HepG2 (cell line): ENCODE results near the gene NCOA6. TPM values are rescaled to one million over a fixed set of nuclear protein-coding genes. Genes with fewer than 3 reads are reported as not detected.

ENCODE experiments used
- ATAC-seq: fragments of 200-7000 bp; cut with Tn5 transposase; 3 replicates; pipeline ENCODE4 v1.9.1; 2020; ENCODE audit warnings: mild to moderate bottlenecking, moderate library complexity
- BruUV-seq: library from RNA; stranded (reverse); fragments of 400-500 nt; replicated peaks from 2 replicates; lab custom pipeline; 2021; lab: Mats Ljungman, UMichigan
- CTCF ChIA-PET: fragments of 300-600 bp; formaldehyde crosslinking; extraction: SDS; loops from one replicate; lab custom pipeline; 2021; ENCODE audit warnings: low total read pairs, inconsistent platforms, low intra/inter-chr PET ratio; lab: Yijun Ruan, JAX
- POLR2A ChIA-PET: fragments of 350-600 bp; sonication (Branson Sonifier 250); formaldehyde crosslinking; loops from one replicate; lab custom pipeline; 2020; ENCODE audit warnings: antibody characterized with exemption, inconsistent platforms; lab: Yijun Ruan, JAX
- DNase-seq: peaks from one replicate; pipeline ENCODE4 v3.0.0-alpha.2; 2015; ENCODE audit warnings: low spot score
- FAIRE-seq: peaks from 3 replicates; lab custom pipeline; 2011; peaks lifted over from hg19 to GRCh38; lab: Jason Lieb, UNC
- H2AFZ ChIP-seq: one replicate; pipeline ENCODE4 v1.6.1; 2011; ENCODE audit warnings: low read length, inconsistent platforms
- H3K27ac ChIP-seq: fragments of 300-600 bp; 3 replicates; pipeline ENCODE4 v1.8.0; 2011; ENCODE audit warnings: mixed run types, mild to moderate bottlenecking, mixed read lengths, low read length, inconsistent platforms; ENCODE audit not compliant: insufficient read depth; ENCODE audit errors: extremely low read length
- H3K27me3 ChIP-seq, 2 experiments: fragments of 200-600 bp in 1 of 2; 2 replicates in 1 of 2; 3 replicates in 1 of 2; pipeline versions ENCODE4 v1.6.0 to v1.8.0; 2011; ENCODE audit warnings: low read length in 2 of 2, mild to moderate bottlenecking in 2 of 2, moderate library complexity in 2 of 2, inconsistent platforms in 1 of 2; ENCODE audit not compliant: insufficient read depth in 2 of 2, control insufficient read depth in 1 of 2
- H3K36me3 ChIP-seq, 2 experiments: fragments of 200-600 bp in 1 of 2; replicated peaks in 1 of 2; 2 replicates in 1 of 2; 3 replicates in 1 of 2; pipeline versions ENCODE4 v1.5.1 to v1.8.0; 2011; ENCODE audit warnings: low read length in 2 of 2, inconsistent platforms in 1 of 2; ENCODE audit not compliant: insufficient read depth in 2 of 2, control insufficient read depth in 1 of 2
- H3K4me1 ChIP-seq: 2 replicates; pipeline ENCODE4 v1.5.1; 2012; ENCODE audit warnings: low read length, inconsistent platforms; ENCODE audit not compliant: insufficient read depth
- H3K4me2 ChIP-seq: 2 replicates; pipeline ENCODE4 v1.6.0; 2011; ENCODE audit warnings: low read depth, low read length, inconsistent platforms
- H3K4me3 ChIP-seq, 3 experiments: fragments of 200-600 bp in 1 of 3; sonication (generic), shearing (Covaris generic) in 1 of 3; replicated peaks in 1 of 3; 2 replicates each; pipeline ENCODE4 v1.5.1; 2011 to 2016; ENCODE audit warnings: low read length in 3 of 3, inconsistent platforms in 2 of 3, low read depth in 2 of 3, mild to moderate bottlenecking in 2 of 3, control low read depth in 1 of 3, mixed read lengths in 1 of 3; ENCODE audit not compliant: insufficient read depth in 1 of 3
- H3K79me2 ChIP-seq: one replicate; pipeline ENCODE4 v1.6.1; 2011; ENCODE audit warnings: low read length, inconsistent platforms; ENCODE audit not compliant: insufficient read depth
- H3K9ac ChIP-seq: 2 replicates; pipeline ENCODE4 v1.6.0; 2011; ENCODE audit warnings: mild to moderate bottlenecking, low read depth, low read length, inconsistent platforms; ENCODE audit not compliant: insufficient read depth
- H3K9me3 ChIP-seq: 2 replicates; pipeline ENCODE4 v1.5.1; 2012; ENCODE audit warnings: mild to moderate bottlenecking, low read length
- H4K20me1 ChIP-seq: 2 replicates; pipeline ENCODE4 v1.6.0; 2011; ENCODE audit warnings: inconsistent platforms, mild to moderate bottlenecking, low read length, moderate library complexity; ENCODE audit not compliant: insufficient read depth
- ARID2 ChIP-seq: sonication (generic); formaldehyde crosslinking; IDR thresholded peaks from 2 replicates; pipeline ENCODE4 v1.8.1; 2022; ENCODE audit warnings: mild to moderate bottlenecking, missing genetic modification reagents, borderline replicate concordance
- CCDC6 ChIP-seq: sonication (generic); formaldehyde crosslinking; IDR thresholded peaks from 2 replicates; pipeline ENCODE4 v1.8.1; 2022; ENCODE audit warnings: mild to moderate bottlenecking, missing genetic modification reagents, moderate library complexity
- MAZ ChIP-seq, 2 experiments: sonication (generic) in 1 of 2; formaldehyde crosslinking in 1 of 2; IDR thresholded peaks; 2 replicates each; pipeline versions ENCODE4 v1.5.0 to v1.6.1; 2012 to 2020; ENCODE audit warnings: low read depth in 2 of 2, mild to moderate bottlenecking in 2 of 2, borderline replicate concordance in 1 of 2, improper control_type of control experiment in 1 of 2, low read length in 1 of 2, missing genetic modification reagents in 1 of 2, moderate library complexity in 1 of 2
- ONECUT2 ChIP-seq: sonication (generic); formaldehyde crosslinking; IDR thresholded peaks from 2 replicates; pipeline ENCODE4 v1.4.0; 2020; ENCODE audit warnings: missing genetic modification reagents
- POLR2G ChIP-seq: fragments of 200-400 bp; formaldehyde crosslinking; IDR thresholded peaks from 2 replicates; pipeline ENCODE4 v1.6.1; 2018; ENCODE audit warnings: mild to moderate bottlenecking, low read depth, low read length, moderate library complexity
- RFXAP ChIP-seq: sonication (generic); formaldehyde crosslinking; IDR thresholded peaks from 2 replicates; pipeline ENCODE4 v1.4.0; 2020; ENCODE audit warnings: missing genetic modification reagents, borderline replicate concordance
- RXRA ChIP-seq: sonication (generic); formaldehyde crosslinking; IDR thresholded peaks from 2 replicates; pipeline ENCODE4 v1.5.1; 2020; ENCODE audit warnings: missing genetic modification reagents
- SRSF1 ChIP-seq: fragments of 200-400 bp; formaldehyde crosslinking; optimal IDR thresholded peaks from 2 replicates; pipeline ENCODE3; 2017; ENCODE audit warnings: mild to moderate bottlenecking, low read depth, low read length, moderate library complexity
- SYNCRIP ChIP-seq: fragments of 200-400 bp; formaldehyde crosslinking; IDR thresholded peaks from 2 replicates; pipeline ENCODE4 v1.6.1; 2018; ENCODE audit warnings: mild to moderate bottlenecking, low read depth, low read length; ENCODE audit not compliant: insufficient read depth
- ZBTB38 ChIP-seq: sonication (generic); formaldehyde crosslinking; IDR thresholded peaks from 2 replicates; pipeline ENCODE4 v1.5.1; 2020; ENCODE audit warnings: mild to moderate bottlenecking, missing genetic modification reagents
- ZNF230 ChIP-seq: sonication (generic); formaldehyde crosslinking; IDR thresholded peaks from 2 replicates; pipeline ENCODE4 v1.4.0; 2020; ENCODE audit warnings: mild to moderate bottlenecking, missing genetic modification reagents
- ZNF547 ChIP-seq: sonication (generic); formaldehyde crosslinking; IDR thresholded peaks from 2 replicates; pipeline ENCODE4 v1.5.1; 2020; ENCODE audit warnings: mild to moderate bottlenecking, missing genetic modification reagents
- ZNF558 ChIP-seq: sonication (generic); formaldehyde crosslinking; IDR thresholded peaks from 2 replicates; pipeline ENCODE4 v1.9.0; 2022; ENCODE audit warnings: mild to moderate bottlenecking, missing genetic modification reagents, borderline replicate concordance
- ZNF879 ChIP-seq: sonication (generic); formaldehyde crosslinking; IDR thresholded peaks from 2 replicates; pipeline ENCODE4 v1.8.1; 2023; ENCODE audit warnings: missing genetic modification reagents
- WGBS: methylation state at CpG from one replicate; pipeline ENCODE4 v1.1.6; 2017; ENCODE audit warnings: low lambda C conversion rate; 5-methylcytosine and 5-hydroxymethylcytosine counted together
- in situ Hi-C: cut with HindIII; loops from 2 replicates; pipeline ENCODE4 v1.10.0; 2017; ENCODE audit warnings: low pct_unique_long_range_greater_than_20kb; ENCODE audit not compliant: extremely low pct_ligation_motif_present
- intact Hi-C: fragments of 100-400 bp; cut with micrococcal nuclease; formaldehyde crosslinking; loops from one replicate; pipeline ENCODE4 v1.10.0; 2022; ENCODE audit not compliant: unreplicated experiment
- polyA plus RNA-seq, 8 experiments: library from polyadenylated mRNA; depleted of rRNA in 3 of 8; stranded (reverse) in 7 of 8; unstranded in 1 of 8; fragments of >200 nt; fragmentation: Illumina TruSeq in 4 of 8; extraction: Trizol in 4 of 8; gene quantifications; 2 replicates each; pipeline versions ENCODE4 v1.2.1 to v1.2.3, GENCODE V29; 2011 to 2016; ENCODE audit warnings: low read depth in 4 of 8, missing spikeins in 1 of 8, mixed read lengths in 1 of 8; ENCODE audit not compliant: insufficient read depth in 1 of 8
- total RNA-seq, 5 experiments: library from RNA; depleted of rRNA; stranded (reverse); fragments of >200 nt; fragmentation: Illumina TruSeq; extraction: Trizol; gene quantifications; 2 replicates each; pipeline ENCODE4 v1.2.3, GENCODE V29; 2016; ENCODE audit warnings: low read depth in 1 of 5
- TF ChIP-seq, protein P1 (sequence below): sonication (generic); formaldehyde crosslinking; IDR thresholded peaks from 2 replicates; pipeline ENCODE4 v1.5.1; 2020; ENCODE audit warnings: missing genetic modification reagents, mild to moderate bottlenecking, borderline replicate concordance
- TF ChIP-seq, protein P2 (sequence below), 2 experiments: fragments of 450-650 bp in 1 of 2; sonication (generic) in 1 of 2; formaldehyde crosslinking; IDR thresholded peaks; 2 replicates each; pipeline versions ENCODE4 v1.5.0 to v1.8.0; 2020 to 2022; ENCODE audit warnings: mild to moderate bottlenecking in 1 of 2, missing genetic modification reagents in 1 of 2

NCOA6 gene
- total and polyA plus RNA-seq, 2 of the 13 experiments (the other 11 are each of a cell fraction or from before 2014, with no cell fraction given): 11.2 to 29.3 TPM

DNA sequence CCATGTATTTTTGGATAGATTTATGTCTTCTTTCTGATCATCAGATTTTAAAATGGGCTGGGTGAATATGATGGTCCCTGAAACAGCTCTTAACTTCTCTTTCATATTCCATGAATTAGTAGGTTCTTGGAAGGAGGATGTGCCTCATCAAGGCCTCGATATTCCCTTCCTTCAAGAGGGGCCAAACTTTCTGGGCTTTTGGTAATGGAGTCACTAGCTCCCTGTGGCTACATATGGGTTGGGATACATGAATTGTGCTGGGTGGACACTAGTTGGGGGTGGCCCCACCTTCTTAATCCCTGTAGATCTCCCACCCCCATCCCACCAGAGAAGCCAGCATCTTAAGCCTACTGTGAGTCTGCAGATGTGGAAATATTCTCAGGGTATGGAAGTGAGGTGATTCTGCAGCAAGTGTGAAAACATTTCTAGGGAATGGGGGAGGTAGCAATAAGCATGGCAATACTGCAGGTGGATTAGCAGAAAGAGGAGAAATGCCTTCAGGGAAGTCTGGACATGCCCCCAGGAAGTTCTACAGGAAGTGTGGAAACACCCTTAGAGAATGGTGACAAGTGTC, 119.1 kb downstream of the NCOA6 start (continued):
- TF ChIP-seq ARID2: no peak
- TF ChIP-seq CCDC6: no peak
- no peak for TF ChIP-seq RXRA
- no peak for TF ChIP-seq ZNF558 (CRISPR knock-in tag)
- peak; percentile 82; the same call in 1 of the 2 replicates for TF ChIP-seq ZNF547 (CRISPR knock-in tag)

DNA sequence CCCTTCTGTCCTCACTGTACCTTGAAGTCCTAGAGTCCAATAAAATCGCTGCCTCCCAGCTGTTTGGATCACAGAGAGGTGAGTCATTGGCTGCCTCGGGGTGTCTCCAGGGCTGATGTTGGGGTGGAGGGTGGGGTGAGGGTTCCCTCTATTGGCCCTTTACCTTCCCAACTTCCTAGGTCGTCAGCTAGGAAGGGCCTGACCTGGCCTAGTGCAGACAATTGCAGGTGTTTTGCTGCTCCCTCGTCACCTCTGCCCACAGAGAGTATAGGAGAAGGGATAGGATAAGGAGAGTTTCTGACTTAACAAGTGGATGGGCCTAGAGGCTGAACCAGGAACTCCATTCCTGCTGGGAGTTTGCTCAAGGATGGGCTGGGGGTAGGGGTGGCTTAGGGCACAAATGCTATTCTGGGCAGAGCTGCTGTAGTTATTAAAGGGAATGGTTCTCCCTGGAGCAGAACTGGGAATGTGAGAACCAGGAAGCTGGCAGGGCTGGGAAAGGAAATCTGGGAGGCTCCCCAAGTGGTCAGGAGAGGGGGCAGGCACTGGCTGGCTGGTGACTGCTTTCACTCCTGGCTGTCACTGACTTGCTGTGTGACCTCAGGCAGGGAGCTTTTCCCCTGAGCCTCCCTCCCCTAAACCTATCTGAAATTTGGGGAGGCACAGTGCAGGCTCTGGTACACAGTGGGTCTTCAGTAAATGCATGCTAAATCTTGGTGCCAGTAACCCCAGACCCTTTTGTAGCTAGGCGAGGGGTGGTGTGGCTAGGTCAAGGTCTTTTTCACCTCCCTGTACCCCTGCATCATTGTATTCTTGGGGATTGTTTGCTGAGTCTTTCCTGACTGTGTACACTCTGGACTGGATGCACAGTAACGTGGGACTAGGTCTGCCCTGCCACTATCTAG, 119.8 kb downstream of the NCOA6 start:
- peaks cover 15% of the 10 kb centered on the region for H3K79me2 ChIP-seq
- H2AFZ ChIP-seq: no peak overlapping the region
- H3K4me3 ChIP-seq: peak overlapping the region; percentile 82 to 98 (median 84)
- FAIRE-seq (no peak), DNase-seq (peak; percentile 73), ATAC-seq (peak; percentile 17)
- BruUV-seq: no TSS peak
- no peaks in the 10 kb centered on the region for H4K20me1 ChIP-seq
- H3K9me3 ChIP-seq: no peaks in the 10 kb centered on the region
- peak overlapping the region; percentile 96 for H3K9ac ChIP-seq
- peak overlapping the region; percentile 97 for H3K4me2 ChIP-seq
- in situ Hi-C loops (loop anchor here (10.0 kb wide), 1 partner anchor 401 kb away; the partner anchor contains the start of gene AHCY), intact Hi-C loops (loop anchor here (5.0 to 10.0 kb wide), 3 partner anchors 59 to 168 kb away; no protein-coding TSS in a partner anchor)
- no peaks in the 10 kb centered on the region; a peak in 1 of 5 replicates for H3K27me3 ChIP-seq
- peak overlapping the region; percentile 92 for H3K27ac ChIP-seq
- H3K4me1 ChIP-seq: peaks cover 67% of the 10 kb centered on the region
- H3K36me3 ChIP-seq: no peaks in the 10 kb centered on the region; a peak in 2 of 5 replicates
- whole genome bisulfite sequencing: 6% methylated on average over 6 of the region's 6 CpGs
- CTCF ChIA-PET: no interaction called here
- POLR2A ChIA-PET: interaction anchor here (0.9 to 7.9 kb wide), 11 partner anchors 13 to 189 kb away, joined by 3 to 168 read pairs (median 7); partner anchors contain the start of genes DYNLRB1 and PIGU
- TF ChIP-seq SYNCRIP (no peak), RFXAP (CRISPR knock-in tag) (peak; percentile 69; the same call in 1 of the 2 replicates), ZNF230 (CRISPR knock-in tag) (no peak), ZBTB38 (CRISPR knock-in tag) (peak; percentile 57; the same call in 1 of the 2 replicates), ONECUT2 (no peak), ZNF879 (no peak), POLR2G (peak; percentile 37), SRSF1 (no peak), MAZ (IDR thresholded peaks at IDR 0.05; ENCODE audit: borderline replicate concordance, low read depth, low read length) (no peak), MAZ (CRISPR knock-in tag; IDR thresholded peaks at IDR 0.05; ENCODE audit: low read depth) (0 out of 2 replicates have a peak, but pooled peaks have one; percentile 43)
- TF ChIP-seq, protein P1, sequence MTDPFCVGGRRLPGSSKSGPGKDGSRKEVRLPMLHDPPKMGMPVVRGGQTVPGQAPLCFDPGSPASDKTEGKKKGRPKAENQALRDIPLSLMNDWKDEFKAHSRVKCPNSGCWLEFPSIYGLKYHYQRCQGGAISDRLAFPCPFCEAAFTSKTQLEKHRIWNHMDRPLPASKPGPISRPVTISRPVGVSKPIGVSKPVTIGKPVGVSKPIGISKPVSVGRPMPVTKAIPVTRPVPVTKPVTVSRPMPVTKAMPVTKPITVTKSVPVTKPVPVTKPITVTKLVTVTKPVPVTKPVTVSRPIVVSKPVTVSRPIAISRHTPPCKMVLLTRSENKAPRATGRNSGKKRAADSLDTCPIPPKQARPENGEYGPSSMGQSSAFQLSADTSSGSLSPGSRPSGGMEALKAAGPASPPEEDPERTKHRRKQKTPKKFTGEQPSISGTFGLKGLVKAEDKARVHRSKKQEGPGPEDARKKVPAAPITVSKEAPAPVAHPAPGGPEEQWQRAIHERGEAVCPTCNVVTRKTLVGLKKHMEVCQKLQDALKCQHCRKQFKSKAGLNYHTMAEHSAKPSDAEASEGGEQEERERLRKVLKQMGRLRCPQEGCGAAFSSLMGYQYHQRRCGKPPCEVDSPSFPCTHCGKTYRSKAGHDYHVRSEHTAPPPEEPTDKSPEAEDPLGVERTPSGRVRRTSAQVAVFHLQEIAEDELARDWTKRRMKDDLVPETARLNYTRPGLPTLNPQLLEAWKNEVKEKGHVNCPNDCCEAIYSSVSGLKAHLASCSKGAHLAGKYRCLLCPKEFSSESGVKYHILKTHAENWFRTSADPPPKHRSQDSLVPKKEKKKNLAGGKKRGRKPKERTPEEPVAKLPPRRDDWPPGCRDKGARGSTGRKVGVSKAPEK (CRISPR knock-in tag): no peak
- TF ChIP-seq, protein P2, sequence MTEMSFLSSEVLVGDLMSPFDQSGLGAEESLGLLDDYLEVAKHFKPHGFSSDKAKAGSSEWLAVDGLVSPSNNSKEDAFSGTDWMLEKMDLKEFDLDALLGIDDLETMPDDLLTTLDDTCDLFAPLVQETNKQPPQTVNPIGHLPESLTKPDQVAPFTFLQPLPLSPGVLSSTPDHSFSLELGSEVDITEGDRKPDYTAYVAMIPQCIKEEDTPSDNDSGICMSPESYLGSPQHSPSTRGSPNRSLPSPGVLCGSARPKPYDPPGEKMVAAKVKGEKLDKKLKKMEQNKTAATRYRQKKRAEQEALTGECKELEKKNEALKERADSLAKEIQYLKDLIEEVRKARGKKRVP (CRISPR knock-in tag; IDR thresholded peaks at IDR 0.05): no peak
